GM23338 (cell line): ENCODE data around the gene PCDHA7.

Source experiments
- CREB1 ChIP-seq: fragments of 250-450 bp; sonication (Bioruptor Pico); IDR thresholded peaks from 2 replicates; pipeline ENCODE4 v1.5.0; 2020; ENCODE audit warnings: low read depth, mild to moderate bottlenecking, moderate library complexity
- EZH2 ChIP-seq: fragments of 200-600 bp; sonication (generic); IDR thresholded peaks from one replicate; pipeline ENCODE4 v1.8.0; 2017; ENCODE audit warnings: antibody characterized with exemption, mild to moderate bottlenecking, low read depth; ENCODE audit not compliant: unreplicated experiment
- EZH2phosphoT487 ChIP-seq: fragments of 200-600 bp; sonication (generic); IDR thresholded peaks from one replicate; pipeline ENCODE4 v1.8.1; 2018; ENCODE audit warnings: antibody characterized with exemption; ENCODE audit not compliant: unreplicated experiment
- JUNB ChIP-seq: IDR thresholded peaks from one replicate; pipeline ENCODE4 v1.6.1; 2016; ENCODE audit warnings: antibody characterized with exemption; ENCODE audit not compliant: unreplicated experiment
- NANOG ChIP-seq: IDR thresholded peaks from 2 replicates; pipeline ENCODE4 v1.6.1; 2016; ENCODE audit warnings: antibody characterized with exemption, borderline replicate concordance
- POLR2AphosphoS5 ChIP-seq: IDR thresholded peaks from 2 replicates; pipeline ENCODE4 v1.6.1; 2016; ENCODE audit warnings: antibody characterized with exemption, low read depth
- ZNF114 ChIP-seq: fragments of 250-450 bp; sonication (Bioruptor Pico); IDR thresholded peaks from 2 replicates; pipeline ENCODE4 v1.5.0; 2020; ENCODE audit warnings: mild to moderate bottlenecking, moderate library complexity
- ZNF331 ChIP-seq: fragments of 250-450 bp; sonication (Bioruptor Pico); IDR thresholded peaks from 2 replicates; pipeline ENCODE4 v1.5.0; 2020; ENCODE audit warnings: low read depth, mild to moderate bottlenecking, moderate library complexity
- TF ChIP-seq, protein P1 (sequence below), 2 experiments: fragments of 200-600 bp in 1 of 2; sonication (generic) in 1 of 2; conservative IDR thresholded peaks; 2 replicates each; pipeline versions ENCODE4 v1.5.1 to v1.6.1; 2016 to 2017; ENCODE audit warnings: antibody characterized with exemption in 2 of 2, low read depth in 2 of 2, mild to moderate bottlenecking in 2 of 2, moderate library complexity in 1 of 2
- TF ChIP-seq, protein P2 (sequence below): IDR thresholded peaks from one replicate; pipeline ENCODE4 v1.6.1; 2018; ENCODE audit warnings: antibody characterized with exemption; ENCODE audit not compliant: unreplicated experiment
- TF ChIP-seq, protein P3 (sequence below): fragments of 250-450 bp; sonication (Bioruptor Pico); IDR thresholded peaks from 2 replicates; pipeline ENCODE4 v1.5.0; 2020; ENCODE audit warnings: mild to moderate bottlenecking, moderate library complexity
- TF ChIP-seq, protein P4 (sequence below): IDR thresholded peaks from 2 replicates; pipeline ENCODE4 v1.6.1; 2016; ENCODE audit warnings: antibody characterized with exemption

DNA sequence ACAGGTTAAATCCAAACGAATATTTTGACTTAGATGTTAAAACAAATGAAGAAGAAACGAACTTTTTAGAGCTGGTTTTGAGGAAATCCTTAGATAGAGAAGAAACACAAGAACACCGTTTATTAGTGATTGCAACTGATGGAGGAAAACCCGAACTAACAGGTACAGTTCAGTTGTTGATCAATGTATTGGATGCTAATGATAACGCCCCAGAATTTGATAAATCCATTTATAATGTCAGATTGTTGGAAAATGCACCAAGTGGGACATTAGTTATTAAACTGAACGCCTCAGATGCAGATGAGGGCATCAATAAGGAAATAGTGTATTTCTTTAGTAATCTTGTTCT, 11.8 kb upstream of the PCDHA7 start:
- no peak for TF ChIP-seq EZH2
- no peak for TF ChIP-seq POLR2AphosphoS5
- TF ChIP-seq, protein P1, sequence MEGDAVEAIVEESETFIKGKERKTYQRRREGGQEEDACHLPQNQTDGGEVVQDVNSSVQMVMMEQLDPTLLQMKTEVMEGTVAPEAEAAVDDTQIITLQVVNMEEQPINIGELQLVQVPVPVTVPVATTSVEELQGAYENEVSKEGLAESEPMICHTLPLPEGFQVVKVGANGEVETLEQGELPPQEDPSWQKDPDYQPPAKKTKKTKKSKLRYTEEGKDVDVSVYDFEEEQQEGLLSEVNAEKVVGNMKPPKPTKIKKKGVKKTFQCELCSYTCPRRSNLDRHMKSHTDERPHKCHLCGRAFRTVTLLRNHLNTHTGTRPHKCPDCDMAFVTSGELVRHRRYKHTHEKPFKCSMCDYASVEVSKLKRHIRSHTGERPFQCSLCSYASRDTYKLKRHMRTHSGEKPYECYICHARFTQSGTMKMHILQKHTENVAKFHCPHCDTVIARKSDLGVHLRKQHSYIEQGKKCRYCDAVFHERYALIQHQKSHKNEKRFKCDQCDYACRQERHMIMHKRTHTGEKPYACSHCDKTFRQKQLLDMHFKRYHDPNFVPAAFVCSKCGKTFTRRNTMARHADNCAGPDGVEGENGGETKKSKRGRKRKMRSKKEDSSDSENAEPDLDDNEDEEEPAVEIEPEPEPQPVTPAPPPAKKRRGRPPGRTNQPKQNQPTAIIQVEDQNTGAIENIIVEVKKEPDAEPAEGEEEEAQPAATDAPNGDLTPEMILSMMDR (conservative IDR thresholded peaks at IDR 0.05; ENCODE audit: low read depth in 2 of 2): no peak; a peak in 1 of 4 replicates
- no peak for TF ChIP-seq EZH2phosphoT487
- TF ChIP-seq, protein P2, sequence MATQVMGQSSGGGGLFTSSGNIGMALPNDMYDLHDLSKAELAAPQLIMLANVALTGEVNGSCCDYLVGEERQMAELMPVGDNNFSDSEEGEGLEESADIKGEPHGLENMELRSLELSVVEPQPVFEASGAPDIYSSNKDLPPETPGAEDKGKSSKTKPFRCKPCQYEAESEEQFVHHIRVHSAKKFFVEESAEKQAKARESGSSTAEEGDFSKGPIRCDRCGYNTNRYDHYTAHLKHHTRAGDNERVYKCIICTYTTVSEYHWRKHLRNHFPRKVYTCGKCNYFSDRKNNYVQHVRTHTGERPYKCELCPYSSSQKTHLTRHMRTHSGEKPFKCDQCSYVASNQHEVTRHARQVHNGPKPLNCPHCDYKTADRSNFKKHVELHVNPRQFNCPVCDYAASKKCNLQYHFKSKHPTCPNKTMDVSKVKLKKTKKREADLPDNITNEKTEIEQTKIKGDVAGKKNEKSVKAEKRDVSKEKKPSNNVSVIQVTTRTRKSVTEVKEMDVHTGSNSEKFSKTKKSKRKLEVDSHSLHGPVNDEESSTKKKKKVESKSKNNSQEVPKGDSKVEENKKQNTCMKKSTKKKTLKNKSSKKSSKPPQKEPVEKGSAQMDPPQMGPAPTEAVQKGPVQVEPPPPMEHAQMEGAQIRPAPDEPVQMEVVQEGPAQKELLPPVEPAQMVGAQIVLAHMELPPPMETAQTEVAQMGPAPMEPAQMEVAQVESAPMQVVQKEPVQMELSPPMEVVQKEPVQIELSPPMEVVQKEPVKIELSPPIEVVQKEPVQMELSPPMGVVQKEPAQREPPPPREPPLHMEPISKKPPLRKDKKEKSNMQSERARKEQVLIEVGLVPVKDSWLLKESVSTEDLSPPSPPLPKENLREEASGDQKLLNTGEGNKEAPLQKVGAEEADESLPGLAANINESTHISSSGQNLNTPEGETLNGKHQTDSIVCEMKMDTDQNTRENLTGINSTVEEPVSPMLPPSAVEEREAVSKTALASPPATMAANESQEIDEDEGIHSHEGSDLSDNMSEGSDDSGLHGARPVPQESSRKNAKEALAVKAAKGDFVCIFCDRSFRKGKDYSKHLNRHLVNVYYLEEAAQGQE: no peak
- TF ChIP-seq CREB1 (CRISPR knock-in tag): no peak
- TF ChIP-seq, protein P3, sequence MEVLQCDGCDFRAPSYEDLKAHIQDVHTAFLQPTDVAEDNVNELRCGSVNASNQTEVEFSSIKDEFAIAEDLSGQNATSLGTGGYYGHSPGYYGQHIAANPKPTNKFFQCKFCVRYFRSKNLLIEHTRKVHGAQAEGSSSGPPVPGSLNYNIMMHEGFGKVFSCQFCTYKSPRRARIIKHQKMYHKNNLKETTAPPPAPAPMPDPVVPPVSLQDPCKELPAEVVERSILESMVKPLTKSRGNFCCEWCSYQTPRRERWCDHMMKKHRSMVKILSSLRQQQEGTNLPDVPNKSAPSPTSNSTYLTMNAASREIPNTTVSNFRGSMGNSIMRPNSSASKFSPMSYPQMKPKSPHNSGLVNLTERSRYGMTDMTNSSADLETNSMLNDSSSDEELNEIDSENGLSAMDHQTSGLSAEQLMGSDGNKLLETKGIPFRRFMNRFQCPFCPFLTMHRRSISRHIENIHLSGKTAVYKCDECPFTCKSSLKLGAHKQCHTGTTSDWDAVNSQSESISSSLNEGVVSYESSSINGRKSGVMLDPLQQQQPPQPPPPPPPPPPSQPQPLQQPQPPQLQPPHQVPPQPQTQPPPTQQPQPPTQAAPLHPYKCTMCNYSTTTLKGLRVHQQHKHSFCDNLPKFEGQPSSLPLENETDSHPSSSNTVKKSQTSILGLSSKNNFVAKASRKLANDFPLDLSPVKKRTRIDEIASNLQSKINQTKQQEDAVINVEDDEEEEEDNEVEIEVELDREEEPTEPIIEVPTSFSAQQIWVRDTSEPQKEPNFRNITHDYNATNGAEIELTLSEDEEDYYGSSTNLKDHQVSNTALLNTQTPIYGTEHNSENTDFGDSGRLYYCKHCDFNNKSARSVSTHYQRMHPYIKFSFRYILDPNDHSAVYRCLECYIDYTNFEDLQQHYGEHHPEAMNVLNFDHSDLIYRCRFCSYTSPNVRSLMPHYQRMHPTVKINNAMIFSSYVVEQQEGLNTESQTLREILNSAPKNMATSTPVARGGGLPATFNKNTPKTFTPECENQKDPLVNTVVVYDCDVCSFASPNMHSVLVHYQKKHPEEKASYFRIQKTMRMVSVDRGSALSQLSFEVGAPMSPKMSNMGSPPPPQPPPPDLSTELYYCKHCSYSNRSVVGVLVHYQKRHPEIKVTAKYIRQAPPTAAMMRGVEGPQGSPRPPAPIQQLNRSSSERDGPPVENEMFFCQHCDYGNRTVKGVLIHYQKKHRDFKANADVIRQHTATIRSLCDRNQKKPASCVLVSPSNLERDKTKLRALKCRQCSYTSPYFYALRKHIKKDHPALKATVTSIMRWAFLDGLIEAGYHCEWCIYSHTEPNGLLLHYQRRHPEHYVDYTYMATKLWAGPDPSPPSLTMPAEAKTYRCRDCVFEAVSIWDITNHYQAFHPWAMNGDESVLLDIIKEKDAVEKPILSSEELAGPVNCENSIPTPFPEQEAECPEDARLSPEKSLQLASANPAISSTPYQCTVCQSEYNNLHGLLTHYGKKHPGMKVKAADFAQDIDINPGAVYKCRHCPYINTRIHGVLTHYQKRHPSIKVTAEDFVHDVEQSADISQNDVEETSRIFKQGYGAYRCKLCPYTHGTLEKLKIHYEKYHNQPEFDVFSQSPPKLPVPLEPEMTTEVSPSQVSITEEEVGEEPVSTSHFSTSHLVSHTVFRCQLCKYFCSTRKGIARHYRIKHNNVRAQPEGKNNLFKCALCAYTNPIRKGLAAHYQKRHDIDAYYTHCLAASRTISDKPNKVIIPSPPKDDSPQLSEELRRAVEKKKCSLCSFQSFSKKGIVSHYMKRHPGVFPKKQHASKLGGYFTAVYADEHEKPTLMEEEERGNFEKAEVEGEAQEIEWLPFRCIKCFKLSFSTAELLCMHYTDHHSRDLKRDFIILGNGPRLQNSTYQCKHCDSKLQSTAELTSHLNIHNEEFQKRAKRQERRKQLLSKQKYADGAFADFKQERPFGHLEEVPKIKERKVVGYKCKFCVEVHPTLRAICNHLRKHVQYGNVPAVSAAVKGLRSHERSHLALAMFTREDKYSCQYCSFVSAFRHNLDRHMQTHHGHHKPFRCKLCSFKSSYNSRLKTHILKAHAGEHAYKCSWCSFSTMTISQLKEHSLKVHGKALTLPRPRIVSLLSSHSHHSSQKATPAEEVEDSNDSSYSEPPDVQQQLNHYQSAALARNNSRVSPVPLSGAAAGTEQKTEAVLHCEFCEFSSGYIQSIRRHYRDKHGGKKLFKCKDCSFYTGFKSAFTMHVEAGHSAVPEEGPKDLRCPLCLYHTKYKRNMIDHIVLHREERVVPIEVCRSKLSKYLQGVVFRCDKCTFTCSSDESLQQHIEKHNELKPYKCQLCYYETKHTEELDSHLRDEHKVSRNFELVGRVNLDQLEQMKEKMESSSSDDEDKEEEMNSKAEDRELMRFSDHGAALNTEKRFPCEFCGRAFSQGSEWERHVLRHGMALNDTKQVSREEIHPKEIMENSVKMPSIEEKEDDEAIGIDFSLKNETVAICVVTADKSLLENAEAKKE (CRISPR knock-in tag): no peak
- TF ChIP-seq, protein P4, sequence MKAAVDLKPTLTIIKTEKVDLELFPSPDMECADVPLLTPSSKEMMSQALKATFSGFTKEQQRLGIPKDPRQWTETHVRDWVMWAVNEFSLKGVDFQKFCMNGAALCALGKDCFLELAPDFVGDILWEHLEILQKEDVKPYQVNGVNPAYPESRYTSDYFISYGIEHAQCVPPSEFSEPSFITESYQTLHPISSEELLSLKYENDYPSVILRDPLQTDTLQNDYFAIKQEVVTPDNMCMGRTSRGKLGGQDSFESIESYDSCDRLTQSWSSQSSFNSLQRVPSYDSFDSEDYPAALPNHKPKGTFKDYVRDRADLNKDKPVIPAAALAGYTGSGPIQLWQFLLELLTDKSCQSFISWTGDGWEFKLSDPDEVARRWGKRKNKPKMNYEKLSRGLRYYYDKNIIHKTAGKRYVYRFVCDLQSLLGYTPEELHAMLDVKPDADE: no peak
- TF ChIP-seq NANOG: no peak
- TF ChIP-seq JUNB: no peak
- no peak for TF ChIP-seq ZNF331 (CRISPR knock-in tag)
- no peak for TF ChIP-seq ZNF114 (CRISPR knock-in tag)
